HCT116 (cell line): Measurements from ENCODE around the gene SDK1. TPM values are rescaled to one million over a fixed set of nuclear protein-coding genes. Genes with fewer than 3 reads are reported as not detected.

Experiments used
- ATAC-seq: fragments of 200-7000 bp; cut with Tn5 transposase; 2 replicates; pipeline ENCODE4 v1.9.1; 2020; ENCODE audit warnings: mild to moderate bottlenecking, moderate library complexity
- BruUV-seq: library from RNA; stranded (reverse); fragments of 400-500 nt; replicated peaks from 2 replicates; lab custom pipeline; 2021; lab: Mats Ljungman, UMichigan
- CTCF ChIA-PET: fragments of 300-600 bp; sonication (Branson Sonifier 250); formaldehyde crosslinking; loops from one replicate; lab custom pipeline; 2021; ENCODE audit warnings: antibody characterized with exemption; lab: Charles Lee
- POLR2A ChIA-PET: fragments of 300-600, 350-600 bp; sonication (Branson Sonifier 250); formaldehyde crosslinking; loops from one replicate; lab custom pipeline; 2021; ENCODE audit warnings: antibody characterized with exemption; lab: Charles Lee
- RAD21 ChIA-PET, 2 experiments: fragments of 300-600 bp; sonication (Branson Sonifier 250); formaldehyde crosslinking; loops; one replicate each; lab custom pipeline; 2023; ENCODE audit warnings: low total read pairs in 2 of 2; ENCODE audit not compliant: uncharacterized antibody in 2 of 2, unreplicated experiment in 2 of 2, low non-redundant PET in 1 of 2; lab: Charles Lee
- DNase-seq: peaks from one replicate; pipeline ENCODE4 v3.0.0-alpha.2; 2010; ENCODE audit warnings: low read depth, low spot score
- H2AFZ ChIP-seq: fragments of 200-600 bp; shearing (Covaris generic), sonication (generic); 2 replicates; pipeline ENCODE4 v1.6.1; 2017; ENCODE audit warnings: low read depth, mixed run types, mixed read lengths, antibody characterized with exemption, low read length; ENCODE audit not compliant: poor library complexity, severe bottlenecking
- H3K27ac ChIP-seq: 2 replicates; pipeline ENCODE4 v1.5.1; 2012; ENCODE audit warnings: low read depth, low read length
- H3K27me3 ChIP-seq: fragments of 200-600 bp; sonication (generic); 2 replicates; pipeline ENCODE4 v1.6.1; 2016; ENCODE audit warnings: mixed run types, low read length, mixed read lengths; ENCODE audit not compliant: insufficient read depth
- H3K36me3 ChIP-seq, 2 experiments: fragments of 200-500 bp in 1 of 2; fragments of 200-600 bp in 1 of 2; sonication (Bioruptor generic) in 1 of 2; sonication (generic) in 1 of 2; 2 replicates each; pipeline versions ENCODE4 v1.5.1 to v1.6.1; 2014 to 2016; ENCODE audit warnings: low read length in 2 of 2, inconsistent platforms in 1 of 2, mixed read lengths in 1 of 2, mixed run types in 1 of 2; ENCODE audit not compliant: insufficient read depth in 2 of 2, control insufficient read depth in 1 of 2
- H3K4me1 ChIP-seq, 2 experiments: fragments of 200-600 bp in 1 of 2; sonication (generic) in 1 of 2; 2 replicates each; pipeline versions ENCODE4 v1.5.1 to v1.6.1; 2012 to 2017; ENCODE audit warnings: low read length in 2 of 2, inconsistent platforms in 1 of 2, mild to moderate bottlenecking in 1 of 2, mixed read lengths in 1 of 2, mixed run types in 1 of 2, moderate library complexity in 1 of 2; ENCODE audit not compliant: insufficient read depth in 2 of 2, control insufficient read depth in 1 of 2
- H3K4me2 ChIP-seq: fragments of 200-600 bp; sonication (generic); 2 replicates; pipeline ENCODE4 v1.6.1; 2017; ENCODE audit warnings: mixed run types, low read length, mixed read lengths
- H3K4me3 ChIP-seq, 2 experiments: fragments of 200-600 bp in 1 of 2; sonication (generic) in 1 of 2; replicated peaks in 1 of 2; 2 replicates each; pipeline ENCODE4 v1.5.1; 2011 to 2016; ENCODE audit warnings: low read length in 2 of 2, control low read depth in 1 of 2, low read depth in 1 of 2, mild to moderate bottlenecking in 1 of 2, mixed read lengths in 1 of 2, mixed run types in 1 of 2
- H3K79me2 ChIP-seq: fragments of 200-600 bp; sonication (generic); 2 replicates; pipeline ENCODE4 v1.6.1; 2017; ENCODE audit warnings: mild to moderate bottlenecking, mixed run types, low read length, moderate library complexity, mixed read lengths; ENCODE audit not compliant: insufficient read depth
- H3K9ac ChIP-seq: fragments of 200-600 bp; sonication (generic); 2 replicates; pipeline ENCODE4 v1.6.1; 2016; ENCODE audit warnings: low read length, mixed read lengths
- H3K9me2 ChIP-seq: fragments of 200-600 bp; sonication (generic), shearing (Covaris generic); 2 replicates; pipeline ENCODE4 v1.6.1; 2017; ENCODE audit warnings: mixed run types, mild to moderate bottlenecking, moderate library complexity; ENCODE audit not compliant: insufficient read depth
- H3K9me3 ChIP-seq, 2 experiments: fragments of 200-500 bp in 1 of 2; fragments of 200-600 bp in 1 of 2; sonication (Bioruptor generic) in 1 of 2; sonication (generic) in 1 of 2; 2 replicates each; pipeline ENCODE4 v1.6.1; 2014 to 2017; ENCODE audit warnings: low read length in 2 of 2, mixed read lengths in 2 of 2, inconsistent platforms in 1 of 2, low read depth in 1 of 2, mild to moderate bottlenecking in 1 of 2, mixed run types in 1 of 2, moderate library complexity in 1 of 2; ENCODE audit not compliant: control insufficient read depth in 1 of 2, insufficient read depth in 1 of 2
- H4K20me1 ChIP-seq: fragments of 200-600 bp; sonication (generic), shearing (Covaris generic); 2 replicates; pipeline ENCODE4 v1.6.1; 2017; ENCODE audit warnings: mixed run types, mild to moderate bottlenecking, moderate library complexity; ENCODE audit not compliant: insufficient read depth
- CBX3 ChIP-seq: IDR thresholded peaks from 2 replicates; pipeline ENCODE4 v1.6.1; 2012; ENCODE audit warnings: low read depth
- CEBPB ChIP-seq: IDR thresholded peaks from 2 replicates; pipeline ENCODE4 v1.6.1; 2012; ENCODE audit warnings: low read depth
- EGR1 ChIP-seq: IDR thresholded peaks from 2 replicates; pipeline ENCODE4 v1.6.1; 2012; ENCODE audit warnings: low read depth
- ELF1 ChIP-seq: IDR thresholded peaks from 2 replicates; pipeline ENCODE4 v1.6.1; 2012; ENCODE audit warnings: low read depth, borderline replicate concordance
- EZH2 ChIP-seq: fragments of 200-600 bp; sonication (generic); IDR thresholded peaks from 2 replicates; pipeline ENCODE4 v1.6.1; 2017; ENCODE audit warnings: antibody characterized with exemption, mixed run types
- EZH2phosphoT487 ChIP-seq: fragments of 200-600 bp; IDR thresholded peaks from 2 replicates; pipeline ENCODE4 v1.6.1; 2018; ENCODE audit warnings: antibody characterized with exemption, borderline replicate concordance
- JUND ChIP-seq: IDR thresholded peaks from 2 replicates; pipeline ENCODE4 v1.6.1; 2012
- POLR2A ChIP-seq: IDR thresholded peaks from 2 replicates; pipeline ENCODE4 v1.7.0; 2011; ENCODE audit warnings: borderline replicate concordance; ENCODE audit not compliant: insufficient read depth, insufficient read length; ENCODE audit errors: extremely low read depth
- intact Hi-C: fragments of 100-400 bp; cut with micrococcal nuclease; formaldehyde crosslinking; loops from 2 replicates; pipeline ENCODE4 v1.10.0; 2022
- total RNA-seq: library from RNA; stranded (reverse); gene quantifications from one replicate; pipeline ENCODE4 v1.2.1, GENCODE V29; 2021; ENCODE audit not compliant: unreplicated experiment
- TF ChIP-seq, protein P1 (sequence below): IDR thresholded peaks from 2 replicates; pipeline ENCODE4 v1.6.1; 2011; ENCODE audit warnings: mild to moderate bottlenecking, low read length, moderate library complexity; ENCODE audit not compliant: insufficient replicate concordance; ENCODE audit errors: extremely low read depth

Gene SDK1
- total RNA-seq, 1 experiment from 2014 or later, result 0.05 TPM

DNA sequence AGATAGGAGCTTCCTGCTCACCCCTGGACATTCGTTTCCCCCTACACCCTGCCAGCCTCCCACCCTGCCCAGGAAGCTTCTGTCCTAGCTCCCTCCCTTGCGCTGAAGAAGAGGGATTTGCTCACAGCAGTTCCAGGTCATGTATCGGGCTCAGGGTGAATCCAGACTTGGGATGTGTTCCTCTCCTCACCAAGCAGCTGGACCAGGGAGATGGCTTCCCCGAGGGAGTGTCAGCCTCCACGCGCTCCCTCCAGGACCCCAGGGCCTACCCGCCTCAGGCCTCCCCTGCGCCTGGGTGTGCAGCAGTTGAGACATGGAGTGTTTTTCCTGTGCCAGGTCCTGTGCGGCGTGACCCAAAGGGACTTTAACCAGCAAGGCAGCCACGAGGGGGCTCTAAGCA, 945.5 kb downstream of the SDK1 start:
- no TSS peak for BruUV-seq
- H3K9ac ChIP-seq, result no peak overlapping the region
- H3K9me3 ChIP-seq, result peaks cover 2 to 4% of the 10 kb centered on the region in 2 experiments; a peak in 2 of 4 replicates
- intact Hi-C loops, result no loop called here
- H3K27ac ChIP-seq, result no peak overlapping the region
- ChIA-PET POLR2A (no interaction called here), CTCF (no interaction called here), RAD21 (no interaction called here)
- no peak overlapping the region for H2AFZ ChIP-seq
- H3K9me2 ChIP-seq, result no peaks in the 10 kb centered on the region
- no peak overlapping the region for H3K4me3 ChIP-seq
- H3K4me2 ChIP-seq, result no peak overlapping the region
- no peaks in the 10 kb centered on the region for H3K4me1 ChIP-seq
- ATAC-seq (no peak), DNase-seq (no peak)
- H4K20me1 ChIP-seq, result no peaks in the 10 kb centered on the region
- H3K27me3 ChIP-seq, result no peaks in the 10 kb centered on the region
- no peaks in the 10 kb centered on the region for H3K36me3 ChIP-seq
- TF ChIP-seq EZH2phosphoT487 (no peak), CBX3 (no peak), ELF1 (no peak), POLR2A (no peak), EZH2 (no peak), JUND (no peak)
- TF ChIP-seq, protein P1, sequence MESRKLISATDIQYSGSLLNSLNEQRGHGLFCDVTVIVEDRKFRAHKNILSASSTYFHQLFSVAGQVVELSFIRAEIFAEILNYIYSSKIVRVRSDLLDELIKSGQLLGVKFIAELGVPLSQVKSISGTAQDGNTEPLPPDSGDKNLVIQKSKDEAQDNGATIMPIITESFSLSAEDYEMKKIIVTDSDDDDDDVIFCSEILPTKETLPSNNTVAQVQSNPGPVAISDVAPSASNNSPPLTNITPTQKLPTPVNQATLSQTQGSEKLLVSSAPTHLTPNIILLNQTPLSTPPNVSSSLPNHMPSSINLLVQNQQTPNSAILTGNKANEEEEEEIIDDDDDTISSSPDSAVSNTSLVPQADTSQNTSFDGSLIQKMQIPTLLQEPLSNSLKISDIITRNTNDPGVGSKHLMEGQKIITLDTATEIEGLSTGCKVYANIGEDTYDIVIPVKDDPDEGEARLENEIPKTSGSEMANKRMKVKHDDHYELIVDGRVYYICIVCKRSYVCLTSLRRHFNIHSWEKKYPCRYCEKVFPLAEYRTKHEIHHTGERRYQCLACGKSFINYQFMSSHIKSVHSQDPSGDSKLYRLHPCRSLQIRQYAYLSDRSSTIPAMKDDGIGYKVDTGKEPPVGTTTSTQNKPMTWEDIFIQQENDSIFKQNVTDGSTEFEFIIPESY, result no peak
- H3K79me2 ChIP-seq, result no peaks in the 10 kb centered on the region

DNA sequence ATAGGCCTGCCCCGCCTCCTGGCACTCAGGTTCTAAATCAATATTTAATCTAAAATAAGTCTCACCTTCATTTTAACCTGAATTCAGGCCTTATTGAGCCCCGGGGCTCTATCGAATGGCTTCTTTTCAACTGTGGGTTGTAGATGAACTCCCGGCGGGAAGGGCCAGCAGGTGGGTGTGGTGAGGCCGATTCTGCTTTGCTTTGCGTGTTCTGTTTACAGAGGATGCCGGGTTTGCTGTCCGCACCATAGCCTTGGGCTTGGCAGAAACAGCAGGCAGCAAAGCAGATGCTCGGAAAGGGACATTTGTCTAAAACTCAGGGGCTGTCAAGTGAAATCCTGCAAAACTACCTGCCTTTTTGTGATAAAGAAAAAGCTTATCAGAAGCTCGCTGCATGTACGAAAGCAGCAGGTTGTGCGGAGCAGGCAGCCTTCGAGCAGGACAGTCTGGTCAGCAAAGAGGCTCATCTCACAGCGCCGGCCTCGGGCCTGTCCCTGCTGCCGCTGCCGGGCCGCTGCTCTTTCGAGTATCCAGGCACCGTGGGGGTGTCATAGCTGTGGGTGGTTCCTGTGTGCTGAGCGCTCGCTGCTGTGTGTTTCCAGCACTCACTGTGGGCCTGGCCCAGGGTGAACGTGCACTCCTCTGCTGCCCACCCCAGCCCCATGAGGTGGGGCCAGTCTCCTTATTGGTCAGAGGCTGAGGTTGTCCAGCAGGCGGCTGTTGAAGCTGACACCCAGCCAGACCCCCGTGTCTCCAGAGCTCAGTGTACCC, 946.2 kb downstream of the SDK1 start:
- Histone ChIP-seq H4K20me1 (no peaks in the 10 kb centered on the region), H3K27me3 (no peaks in the 10 kb centered on the region), H3K4me2 (no peak overlapping the region), H3K4me1 (no peaks in the 10 kb centered on the region), H3K9me3 (peaks cover 4% of the 10 kb centered on the region in 2 experiments; a peak in 2 of 4 replicates), H3K27ac (no peak overlapping the region), H3K79me2 (no peaks in the 10 kb centered on the region), H2AFZ (no peak overlapping the region), H3K36me3 (no peaks in the 10 kb centered on the region), H3K4me3 (no peak overlapping the region), H3K9me2 (no peaks in the 10 kb centered on the region), H3K9ac (no peak overlapping the region)
- ChIA-PET POLR2A (no interaction called here), RAD21 (no interaction called here), CTCF (no interaction called here)
- no TSS peak for BruUV-seq
- DNase-seq, result no peak
- no peak for ATAC-seq
- TF ChIP-seq EGR1 (no peak), CEBPB (no peak)
- intact Hi-C loops, result no loop called here
